SU-DHL-6 (cell line): ENCODE measurements around the gene RPLP2.

Experiments
- H2AFZ ChIP-seq: fragments of 200-600 bp; sonication (generic); 2 replicates; pipeline ENCODE4 v1.6.1; 2014; ENCODE audit warnings: low read depth, mild to moderate bottlenecking, moderate library complexity, mixed read lengths, antibody characterized with exemption, low read length; ENCODE audit not compliant: severe bottlenecking
- H3F3A ChIP-seq: fragments of 200-600 bp; shearing (Covaris generic); 2 replicates; pipeline ENCODE4 v1.6.0; 2016; ENCODE audit warnings: antibody characterized with exemption, mild to moderate bottlenecking; ENCODE audit not compliant: insufficient read depth
- H3K27ac ChIP-seq: fragments of 200-600 bp; sonication (generic); 2 replicates; pipeline ENCODE4 v1.5.1; 2016; ENCODE audit warnings: low read depth, mild to moderate bottlenecking, low read length, moderate library complexity, mixed read lengths
- H3K27me3 ChIP-seq: fragments of 200-600 bp; sonication (generic), shearing (Covaris generic); 2 replicates; pipeline ENCODE4 v1.6.0; 2014; ENCODE audit warnings: mild to moderate bottlenecking, low read length
- H3K36me3 ChIP-seq: fragments of 200-600 bp; sonication (generic); 2 replicates; pipeline ENCODE4 v1.6.1; 2014; ENCODE audit warnings: mild to moderate bottlenecking, low read length, mixed read lengths
- H3K4me2 ChIP-seq: fragments of 300-600, 200-600 bp; shearing (Covaris generic), sonication (generic); 2 replicates; pipeline ENCODE4 v1.6.0; 2014; ENCODE audit warnings: low read length, low read depth, mild to moderate bottlenecking; ENCODE audit not compliant: poor library complexity, severe bottlenecking
- H3K4me3 ChIP-seq: fragments of 200-600 bp; sonication (generic); 2 replicates; pipeline ENCODE4 v1.5.1; 2014; ENCODE audit warnings: antibody characterized with exemption, low read length, mild to moderate bottlenecking, mixed read lengths; ENCODE audit not compliant: insufficient read depth, poor library complexity, severe bottlenecking
- H3K79me2 ChIP-seq: fragments of 200-600 bp; sonication (generic); 2 replicates; pipeline ENCODE4 v1.6.1; 2014; ENCODE audit warnings: mild to moderate bottlenecking, low read length, moderate library complexity; ENCODE audit not compliant: insufficient read depth
- H3K9ac ChIP-seq: fragments of 200-600 bp; sonication (generic); 2 replicates; pipeline ENCODE4 v1.7.0; 2014; ENCODE audit warnings: mild to moderate bottlenecking, low read length
- H3K9me2 ChIP-seq: fragments of 200-600 bp; sonication (generic); replicated peaks from 2 replicates; pipeline ENCODE4 v1.6.1; 2014; ENCODE audit warnings: low read length; ENCODE audit not compliant: insufficient read depth
- H3K9me3 ChIP-seq: fragments of 200-600 bp; sonication (generic); 2 replicates; pipeline ENCODE4 v1.6.1; 2014; ENCODE audit warnings: low read length, mixed read lengths; ENCODE audit not compliant: insufficient read depth
- H4K20me1 ChIP-seq: fragments of 200-600 bp; sonication (generic); 2 replicates; pipeline ENCODE4 v1.6.1; 2014; ENCODE audit warnings: low read depth, mild to moderate bottlenecking, antibody characterized with exemption, low read length, moderate library complexity, mixed read lengths
- EZH2phosphoT487 ChIP-seq: fragments of 200-600 bp; sonication (generic), shearing (Covaris generic); conservative IDR thresholded peaks from 2 replicates; pipeline ENCODE4 v1.6.1; 2018; ENCODE audit warnings: mild to moderate bottlenecking, antibody characterized with exemption, low read length, moderate library complexity, mixed read lengths
- TF ChIP-seq, protein P1 (sequence below): fragments of 200-600 bp; sonication (generic); IDR thresholded peaks from one replicate; pipeline ENCODE4 v1.5.1; 2017; ENCODE audit warnings: antibody characterized with exemption, mild to moderate bottlenecking, low read length, moderate library complexity; ENCODE audit not compliant: insufficient read depth, poor library complexity, severe bottlenecking

Gene RPLP2

DNA sequence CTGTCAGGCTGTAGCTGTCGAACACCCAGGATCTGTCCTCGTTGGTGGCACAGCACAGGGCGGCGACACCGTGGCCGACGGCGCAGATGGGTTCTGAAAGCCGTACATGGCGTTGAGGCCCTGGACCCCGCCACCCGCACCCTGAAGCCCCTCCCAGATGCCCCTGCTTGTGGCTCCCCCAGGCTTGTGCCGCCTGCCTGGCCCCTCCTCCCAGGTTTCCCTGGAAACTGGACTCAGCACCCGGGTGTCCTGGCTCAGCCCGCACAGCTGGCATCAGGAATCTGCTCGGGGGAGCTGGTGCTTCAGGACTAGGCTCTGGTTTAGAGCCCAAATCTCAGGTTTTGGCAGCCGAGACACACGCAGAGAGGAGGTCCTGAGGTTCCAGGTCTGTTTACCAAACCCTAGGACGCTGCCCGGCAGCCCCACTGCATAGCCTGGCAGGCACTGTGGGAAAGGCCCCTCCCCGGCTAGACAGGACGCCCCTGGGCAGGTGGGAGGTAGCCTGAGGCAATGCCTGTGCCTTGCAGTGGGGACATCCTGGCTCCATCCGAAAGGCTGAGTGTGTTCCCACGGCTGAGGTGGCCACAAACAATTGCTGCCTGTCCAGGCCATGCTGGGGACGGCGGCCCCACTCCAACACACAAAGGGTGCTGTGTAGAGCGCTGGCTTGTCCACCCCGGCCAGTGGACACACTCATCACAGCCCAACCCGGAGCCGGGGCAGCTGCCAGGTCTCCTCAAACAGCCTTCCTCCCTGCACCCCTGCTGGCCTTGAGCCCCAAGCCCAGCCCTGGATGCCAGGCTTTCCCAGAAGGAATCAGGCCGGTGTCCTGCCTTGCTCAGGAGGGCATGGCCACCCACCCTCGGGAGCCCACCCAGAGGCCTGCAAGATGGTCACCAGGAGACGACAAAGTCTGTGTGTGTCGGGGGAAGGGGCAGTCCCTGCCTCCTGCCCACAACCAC is 37.1 kb upstream of the RPLP2 start:
- Histone ChIP-seq H3K4me3 (no peak overlapping the region), H3K4me2 (no peak overlapping the region), H3K27me3 (no peaks in the 10 kb centered on the region), H2AFZ (no peak overlapping the region), H3K79me2 (peaks cover 47% of the 10 kb centered on the region), H4K20me1 (no peaks in the 10 kb centered on the region), H3K9ac (no peak overlapping the region), H3K27ac (no peak overlapping the region), H3F3A (no peaks in the 10 kb centered on the region), H3K36me3 (no peaks in the 10 kb centered on the region), H3K9me2 (no peaks in the 10 kb centered on the region), H3K9me3 (no peaks in the 10 kb centered on the region)
- no peak for TF ChIP-seq EZH2phosphoT487
- TF ChIP-seq, protein P1, sequence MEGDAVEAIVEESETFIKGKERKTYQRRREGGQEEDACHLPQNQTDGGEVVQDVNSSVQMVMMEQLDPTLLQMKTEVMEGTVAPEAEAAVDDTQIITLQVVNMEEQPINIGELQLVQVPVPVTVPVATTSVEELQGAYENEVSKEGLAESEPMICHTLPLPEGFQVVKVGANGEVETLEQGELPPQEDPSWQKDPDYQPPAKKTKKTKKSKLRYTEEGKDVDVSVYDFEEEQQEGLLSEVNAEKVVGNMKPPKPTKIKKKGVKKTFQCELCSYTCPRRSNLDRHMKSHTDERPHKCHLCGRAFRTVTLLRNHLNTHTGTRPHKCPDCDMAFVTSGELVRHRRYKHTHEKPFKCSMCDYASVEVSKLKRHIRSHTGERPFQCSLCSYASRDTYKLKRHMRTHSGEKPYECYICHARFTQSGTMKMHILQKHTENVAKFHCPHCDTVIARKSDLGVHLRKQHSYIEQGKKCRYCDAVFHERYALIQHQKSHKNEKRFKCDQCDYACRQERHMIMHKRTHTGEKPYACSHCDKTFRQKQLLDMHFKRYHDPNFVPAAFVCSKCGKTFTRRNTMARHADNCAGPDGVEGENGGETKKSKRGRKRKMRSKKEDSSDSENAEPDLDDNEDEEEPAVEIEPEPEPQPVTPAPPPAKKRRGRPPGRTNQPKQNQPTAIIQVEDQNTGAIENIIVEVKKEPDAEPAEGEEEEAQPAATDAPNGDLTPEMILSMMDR, result no peak

DNA sequence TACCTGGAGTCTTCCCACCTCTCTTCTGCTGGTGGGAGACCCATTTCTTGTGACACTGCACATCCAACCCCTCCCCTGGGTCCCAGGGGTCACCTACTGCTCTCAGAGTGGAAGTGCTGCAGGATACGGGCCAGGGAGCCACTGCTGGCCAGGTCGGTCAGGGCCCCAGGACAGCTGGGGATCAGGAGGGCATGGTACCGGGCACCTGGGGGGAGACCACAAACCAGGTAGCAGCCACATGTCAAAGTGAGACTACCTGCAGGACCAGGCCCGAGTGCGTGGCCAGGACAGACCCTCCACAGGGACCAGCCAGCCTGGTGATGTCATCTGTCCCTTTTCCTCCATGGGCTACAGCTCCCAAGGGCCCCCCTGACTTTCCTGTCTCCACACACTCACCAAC is 36.3 kb upstream of the RPLP2 start:
- no peaks in the 10 kb centered on the region for H3K36me3 ChIP-seq
- H3F3A ChIP-seq, result no peaks in the 10 kb centered on the region
- H3K79me2 ChIP-seq, result peaks cover 54% of the 10 kb centered on the region
- no peaks in the 10 kb centered on the region for H3K9me3 ChIP-seq
- H3K27me3 ChIP-seq, result no peaks in the 10 kb centered on the region
- H3K9me2 ChIP-seq, result no peaks in the 10 kb centered on the region
- no peak overlapping the region for H3K9ac ChIP-seq
- H4K20me1 ChIP-seq, result no peaks in the 10 kb centered on the region
- H3K27ac ChIP-seq, result no peak overlapping the region
- no peak overlapping the region for H3K4me2 ChIP-seq
- H2AFZ ChIP-seq, result no peak overlapping the region
- H3K4me3 ChIP-seq, result no peak overlapping the region
- no peak for TF ChIP-seq EZH2phosphoT487
- TF ChIP-seq, protein P1, result no peak

DNA sequence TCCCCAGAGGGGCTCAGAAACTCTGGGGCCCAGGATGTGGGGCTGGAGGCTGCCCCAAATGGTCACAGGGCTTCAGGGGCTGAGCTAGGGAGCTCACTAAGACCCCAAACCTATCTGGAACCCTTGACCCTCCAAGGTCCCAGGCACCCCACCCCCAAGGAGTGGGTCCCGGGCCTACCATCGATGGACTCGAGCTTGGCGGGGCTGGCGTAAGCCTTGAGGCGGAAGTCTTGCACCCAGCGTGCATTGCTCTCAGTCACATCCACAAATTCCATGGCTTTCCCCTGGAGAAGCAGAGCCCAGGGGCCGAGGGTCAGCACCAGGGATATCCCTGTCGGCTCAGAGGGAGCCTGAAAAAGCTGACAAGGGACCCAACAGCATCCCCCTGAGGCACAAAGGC is 35.9 kb upstream of the RPLP2 start:
- H3K4me3 ChIP-seq, result no peak overlapping the region
- no peaks in the 10 kb centered on the region for H3K9me3 ChIP-seq
- no peak overlapping the region for H3K9ac ChIP-seq
- no peaks in the 10 kb centered on the region for H3K36me3 ChIP-seq
- H3K4me2 ChIP-seq, result no peak overlapping the region
- H3F3A ChIP-seq, result no peaks in the 10 kb centered on the region
- no peaks in the 10 kb centered on the region for H4K20me1 ChIP-seq
- H3K79me2 ChIP-seq, result peaks cover 56% of the 10 kb centered on the region
- TF ChIP-seq EZH2phosphoT487, result no peak
- no peaks in the 10 kb centered on the region for H3K27me3 ChIP-seq
- H3K9me2 ChIP-seq, result no peaks in the 10 kb centered on the region
- H3K27ac ChIP-seq, result no peak overlapping the region
- no peak overlapping the region for H2AFZ ChIP-seq

DNA sequence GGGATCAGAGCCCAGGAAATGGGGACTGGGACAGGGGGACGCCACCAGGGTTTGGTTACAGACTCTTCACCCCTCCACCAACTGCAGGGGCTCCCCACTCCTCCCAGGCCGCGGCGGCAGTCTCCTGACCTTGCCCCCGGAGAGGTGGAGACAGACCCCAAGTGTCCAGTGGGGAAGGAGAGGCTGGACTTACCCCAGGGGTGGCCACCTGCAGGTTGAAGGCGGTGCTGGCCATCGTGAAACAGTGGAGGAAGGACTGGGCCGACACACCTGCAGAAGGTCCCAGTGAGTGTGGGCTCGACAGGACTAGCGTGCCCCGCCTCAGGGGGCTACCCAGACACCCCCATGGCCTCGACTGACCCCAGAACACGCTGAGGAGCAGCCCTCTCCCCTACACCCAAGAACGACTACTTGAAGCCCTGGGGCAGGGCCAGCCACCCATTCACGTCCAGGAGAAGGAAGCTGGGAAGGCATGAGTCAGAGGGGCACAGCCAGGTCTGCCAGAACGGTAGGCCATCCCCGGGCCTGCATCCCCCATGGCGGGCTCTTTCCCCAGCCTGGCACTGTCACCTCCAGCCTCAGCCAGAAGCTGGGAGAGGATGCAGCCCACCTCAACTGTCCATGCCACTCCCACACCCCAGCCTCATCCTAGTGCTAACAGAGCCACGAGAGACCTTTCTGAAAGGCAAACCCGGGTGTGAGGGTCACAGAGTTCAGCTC is 34.7 kb upstream of the RPLP2 start:
- no peaks in the 10 kb centered on the region for H3K9me3 ChIP-seq
- no peak overlapping the region for H2AFZ ChIP-seq
- H3K79me2 ChIP-seq, result peaks cover 56% of the 10 kb centered on the region
- H3K27ac ChIP-seq, result no peak overlapping the region
- H4K20me1 ChIP-seq, result no peaks in the 10 kb centered on the region
- no peaks in the 10 kb centered on the region for H3K27me3 ChIP-seq
- H3K9me2 ChIP-seq, result no peaks in the 10 kb centered on the region
- no peak overlapping the region for H3K9ac ChIP-seq
- no peaks in the 10 kb centered on the region for H3F3A ChIP-seq
- H3K4me3 ChIP-seq, result no peak overlapping the region
- H3K4me2 ChIP-seq, result peak overlapping the region; percentile 93
- H3K36me3 ChIP-seq, result no peaks in the 10 kb centered on the region
- TF ChIP-seq, protein P1, result no peak
- no peak for TF ChIP-seq EZH2phosphoT487
